Stimulated activated CD8-positive, alpha-beta memory T cell treated with anti-CD3 and anti-CD28 coated beads, Interleukin-2, amount 100 ng/mL, for 48 hours (primary cell): ENCODE results near the gene TSEN2.
"Not testable (repeated sequence)": the region's sequence is repeated elsewhere in the genome, so short reads cannot be mapped to it uniquely, and the experiment has no call there.

Experiments used
- DNase-seq, 2 donors: peaks; one replicate each; pipeline ENCODE4 v3.0.0-alpha.2; 2020; ENCODE audit warnings: low read depth in 2 of 2

Gene TSEN2

GRCh38 chr3:12452361-12453330, 31.6 kb upstream of the TSEN2 start:
- DNase-seq = no peak

- DNase-seq = no peak
These were observed 30.0 kb upstream of the TSEN2 start for GRCh38 chr3:12454076-12454815.

GRCh38 chr3:12454816-12455121, 29.5 kb upstream of the TSEN2 start:
- no peak for DNase-seq

- no peak for DNase-seq
These were observed 28.5 kb upstream of the TSEN2 start for GRCh38 chr3:12455740-12456139.

GRCh38 chr3:12456441-12456840, 27.8 kb upstream of the TSEN2 start:
- no peak for DNase-seq

- DNase-seq = not testable (repeated sequence)
These were observed 26.9 kb upstream of the TSEN2 start for GRCh38 chr3:12457380-12457779.

- no peak for DNase-seq
These were observed 25.4 kb upstream of the TSEN2 start for GRCh38 chr3:12458901-12459300.

- no peak for DNase-seq
These were observed 24.2 kb upstream of the TSEN2 start for GRCh38 chr3:12460127-12460526.

GRCh38 chr3:12461097-12461649, 23.1 kb upstream of the TSEN2 start:
- DNase-seq = peak in 1 of 2 donors; percentile 20

- no peak for DNase-seq
These were observed 21.9 kb upstream of the TSEN2 start for GRCh38 chr3:12462159-12462947.

- DNase-seq = no peak
These were observed 20.6 kb upstream of the TSEN2 start for GRCh38 chr3:12463686-12464085.

GRCh38 chr3:12464181-12464580, 20.1 kb upstream of the TSEN2 start:
- DNase-seq = no peak

GRCh38 chr3:12465151-12465835, 19.0 kb upstream of the TSEN2 start:
- no peak for DNase-seq

GRCh38 chr3:12465836-12466225, 18.4 kb upstream of the TSEN2 start:
- no peak for DNase-seq

- no peak for DNase-seq
These were observed 16.5 kb upstream of the TSEN2 start for GRCh38 chr3:12467746-12468145.

GRCh38 chr3:12468276-12468675, 16.0 kb upstream of the TSEN2 start:
- DNase-seq = no peak

GRCh38 chr3:12468757-12469156, 15.5 kb upstream of the TSEN2 start:
- DNase-seq = no peak

- not testable (repeated sequence) for DNase-seq
These were observed 15.1 kb upstream of the TSEN2 start for GRCh38 chr3:12469222-12469621.

GRCh38 chr3:12470111-12470510, 14.2 kb upstream of the TSEN2 start:
- DNase-seq = no peak

- no peak for DNase-seq
These were observed 13.6 kb upstream of the TSEN2 start for GRCh38 chr3:12470680-12471079.

GRCh38 chr3:12471241-12471640, 13.0 kb upstream of the TSEN2 start:
- DNase-seq = peak; percentile 27 to 54
